B cell (primary cell): Measurements from ENCODE around the gene GRM4.

Source experiments
- EZH2 ChIP-seq: IDR thresholded peaks from 2 replicates; pipeline ENCODE4 v1.6.1; 2012; ENCODE audit warnings: borderline replicate concordance, low read depth, mild to moderate bottlenecking, moderate library complexity, low read length; ENCODE audit not compliant: insufficient read depth, poor library complexity, severe bottlenecking
- TF ChIP-seq, protein P1 (sequence below): fragments of 200-600 bp; IDR thresholded peaks from one replicate; pipeline ENCODE4 v1.8.0; 2022; ENCODE audit warnings: antibody characterized with exemption, mild to moderate bottlenecking

DNA sequence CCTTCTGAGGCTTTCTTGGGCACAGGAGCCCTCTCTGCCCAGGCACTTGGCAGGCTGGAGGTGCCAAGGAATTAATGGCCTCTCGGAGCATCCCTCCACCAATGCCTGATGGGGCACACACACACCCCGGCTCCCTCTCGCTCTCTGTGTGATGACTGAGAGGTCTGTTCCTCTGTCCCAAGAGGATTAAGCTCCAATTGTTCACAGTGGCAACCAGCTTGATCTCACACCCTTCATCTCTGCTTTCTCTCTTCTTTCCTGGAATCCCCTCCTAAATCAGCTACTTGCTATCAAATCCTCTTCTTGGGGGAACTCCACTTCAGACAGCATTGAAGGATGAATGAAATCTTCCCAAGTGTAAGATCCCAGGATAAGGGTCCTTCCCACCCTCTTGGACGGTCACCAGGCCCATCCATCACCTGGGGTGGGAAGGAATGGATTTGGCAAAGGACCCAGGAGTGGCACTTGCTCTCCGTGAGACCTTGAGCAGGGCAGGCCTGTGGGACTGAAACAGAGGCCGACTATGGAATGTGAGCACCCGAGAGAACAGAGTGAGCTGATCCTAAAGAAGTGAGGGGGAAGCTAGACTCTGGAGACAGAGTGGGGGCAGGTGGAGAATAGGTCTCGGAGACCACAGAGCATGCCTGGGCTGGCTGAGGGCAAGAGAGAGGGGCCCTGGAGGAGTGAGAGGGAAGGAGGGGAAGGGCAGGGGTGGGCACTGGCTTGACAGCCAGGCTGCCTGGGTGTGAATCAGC lies 93.6 kb downstream of the GRM4 start:
- TF ChIP-seq, protein P1, sequence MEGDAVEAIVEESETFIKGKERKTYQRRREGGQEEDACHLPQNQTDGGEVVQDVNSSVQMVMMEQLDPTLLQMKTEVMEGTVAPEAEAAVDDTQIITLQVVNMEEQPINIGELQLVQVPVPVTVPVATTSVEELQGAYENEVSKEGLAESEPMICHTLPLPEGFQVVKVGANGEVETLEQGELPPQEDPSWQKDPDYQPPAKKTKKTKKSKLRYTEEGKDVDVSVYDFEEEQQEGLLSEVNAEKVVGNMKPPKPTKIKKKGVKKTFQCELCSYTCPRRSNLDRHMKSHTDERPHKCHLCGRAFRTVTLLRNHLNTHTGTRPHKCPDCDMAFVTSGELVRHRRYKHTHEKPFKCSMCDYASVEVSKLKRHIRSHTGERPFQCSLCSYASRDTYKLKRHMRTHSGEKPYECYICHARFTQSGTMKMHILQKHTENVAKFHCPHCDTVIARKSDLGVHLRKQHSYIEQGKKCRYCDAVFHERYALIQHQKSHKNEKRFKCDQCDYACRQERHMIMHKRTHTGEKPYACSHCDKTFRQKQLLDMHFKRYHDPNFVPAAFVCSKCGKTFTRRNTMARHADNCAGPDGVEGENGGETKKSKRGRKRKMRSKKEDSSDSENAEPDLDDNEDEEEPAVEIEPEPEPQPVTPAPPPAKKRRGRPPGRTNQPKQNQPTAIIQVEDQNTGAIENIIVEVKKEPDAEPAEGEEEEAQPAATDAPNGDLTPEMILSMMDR: no peak
- no peak for TF ChIP-seq EZH2
